H9 (cell line): ENCODE data around the gene PARVB. TPM values are rescaled to one million over a fixed set of nuclear protein-coding genes. Genes with fewer than 3 reads are reported as not detected.

Source experiments
- DNase-seq: peaks from one replicate; pipeline ENCODE4 v3.0.0-alpha.2; 2017
- H2AFZ ChIP-seq: one replicate; pipeline ENCODE4 v1.6.1; 2013; ENCODE audit warnings: mild to moderate bottlenecking, low read length, control low read depth, moderate library complexity
- H2AK5ac ChIP-seq: 2 replicates; pipeline ENCODE4 v1.6.1; 2013; ENCODE audit warnings: low read length, control low read depth, mixed read lengths; ENCODE audit not compliant: insufficient read length
- H2BK120ac ChIP-seq: one replicate; pipeline ENCODE4 v1.6.1; 2013; ENCODE audit warnings: low read depth, mild to moderate bottlenecking, low read length, control low read depth, inconsistent platforms; ENCODE audit not compliant: poor library complexity, severe bottlenecking
- H2BK12ac ChIP-seq: 2 replicates; pipeline ENCODE4 v1.6.1; 2013; ENCODE audit warnings: low read length, control low read depth, mixed read lengths, low read depth; ENCODE audit not compliant: insufficient read length
- H2BK15ac ChIP-seq: 2 replicates; pipeline ENCODE4 v1.6.1; 2013; ENCODE audit warnings: low read depth, low read length, control low read depth
- H2BK20ac ChIP-seq: one replicate; pipeline ENCODE4 v1.6.1; 2013; ENCODE audit warnings: low read depth, mild to moderate bottlenecking, low read length, control low read depth, inconsistent platforms; ENCODE audit not compliant: poor library complexity, severe bottlenecking
- H2BK5ac ChIP-seq: 2 replicates; pipeline ENCODE4 v1.6.1; 2013; ENCODE audit warnings: low read length, control low read depth, mixed read lengths; ENCODE audit not compliant: insufficient read length
- H3K14ac ChIP-seq: 2 replicates; pipeline ENCODE4 v1.6.1; 2013; ENCODE audit warnings: low read length, control low read depth; ENCODE audit not compliant: insufficient read depth
- H3K18ac ChIP-seq: 2 replicates; pipeline ENCODE4 v1.6.1; 2013; ENCODE audit warnings: low read depth, mild to moderate bottlenecking, mixed read lengths, low read length, control low read depth; ENCODE audit not compliant: insufficient read length
- H3K23ac ChIP-seq: 2 replicates; pipeline ENCODE4 v1.6.1; 2013; ENCODE audit warnings: low read length, control low read depth, mixed read lengths, low read depth; ENCODE audit not compliant: insufficient read length
- H3K23me2 ChIP-seq: 2 replicates; pipeline ENCODE4 v1.6.1; 2013; ENCODE audit warnings: low read depth, mild to moderate bottlenecking, mixed read lengths, low read length, control low read depth; ENCODE audit not compliant: insufficient read length, poor library complexity, severe bottlenecking
- H3K27ac ChIP-seq: 2 replicates; pipeline ENCODE4 v1.5.1; 2013; ENCODE audit warnings: low read length, control low read depth, mixed read lengths, low read depth; ENCODE audit not compliant: insufficient read length
- H3K27me3 ChIP-seq: 2 replicates; pipeline ENCODE4 v1.6.1; 2013; ENCODE audit warnings: low read length, control low read depth, inconsistent platforms; ENCODE audit not compliant: insufficient read depth
- H3K4ac ChIP-seq: 2 replicates; pipeline ENCODE4 v1.6.1; 2013; ENCODE audit warnings: low read depth, mild to moderate bottlenecking, control low read depth, inconsistent platforms, low read length, moderate library complexity
- H3K4me1 ChIP-seq: 2 replicates; pipeline ENCODE4 v1.6.1; 2013; ENCODE audit warnings: low read length, control low read depth, inconsistent platforms; ENCODE audit not compliant: insufficient read depth
- H3K4me2 ChIP-seq: 2 replicates; pipeline ENCODE4 v1.6.1; 2013; ENCODE audit warnings: low read length, control low read depth, mixed read lengths; ENCODE audit not compliant: insufficient read length, insufficient read depth
- H3K56ac ChIP-seq: 2 replicates; pipeline ENCODE4 v1.6.1; 2013; ENCODE audit warnings: low read depth, mild to moderate bottlenecking, mixed read lengths, low read length, control low read depth; ENCODE audit not compliant: insufficient read length
- H3K79me1 ChIP-seq: 2 replicates; pipeline ENCODE4 v1.6.1; 2013; ENCODE audit warnings: low read depth, mild to moderate bottlenecking, moderate library complexity, low read length, control low read depth, inconsistent platforms; ENCODE audit not compliant: insufficient read depth, poor library complexity, severe bottlenecking
- H3K79me2 ChIP-seq: 2 replicates; pipeline ENCODE4 v1.6.1; 2013; ENCODE audit warnings: low read length, control low read depth, inconsistent platforms; ENCODE audit not compliant: insufficient read depth
- H3K9ac ChIP-seq: 2 replicates; pipeline ENCODE4 v1.6.1; 2013; ENCODE audit warnings: low read length, control low read depth, mixed read lengths; ENCODE audit not compliant: insufficient read length; ENCODE audit errors: extremely low read depth
- H3K9me3 ChIP-seq: one replicate; pipeline ENCODE4 v1.6.1; 2013; ENCODE audit warnings: low read depth, low read length, inconsistent platforms; ENCODE audit not compliant: control insufficient read depth
- H3T11ph ChIP-seq: one replicate; pipeline ENCODE4 v1.6.1; 2013; ENCODE audit warnings: mild to moderate bottlenecking, low read length, control low read depth, inconsistent platforms
- H4K20me1 ChIP-seq: one replicate; pipeline ENCODE4 v1.6.1; 2013; ENCODE audit not compliant: control insufficient read depth, insufficient read length, insufficient read depth
- H4K5ac ChIP-seq: 2 replicates; pipeline ENCODE4 v1.6.1; 2013; ENCODE audit warnings: low read depth, mild to moderate bottlenecking, mixed read lengths, low read length, control low read depth; ENCODE audit not compliant: insufficient read length
- H4K8ac ChIP-seq: replicated peaks from 2 replicates; pipeline ENCODE4 v1.6.1; 2013; ENCODE audit warnings: low read length, control low read depth, mixed read lengths, low read depth; ENCODE audit not compliant: insufficient read length
- H4K91ac ChIP-seq: 2 replicates; pipeline ENCODE4 v1.6.1; 2013; ENCODE audit warnings: low read depth, mild to moderate bottlenecking, moderate library complexity, mixed read lengths, low read length, control low read depth; ENCODE audit not compliant: insufficient read length
- H3K27ac Mint-ChIP-seq, 3 experiments: 2 replicates in 2 of 3; 3 replicates in 1 of 3; pipeline ENCODE4 v1.8.0; 2020 to 2021; ENCODE audit warnings: mixed read lengths in 3 of 3, mild to moderate bottlenecking in 1 of 3, moderate library complexity in 1 of 3
- H3K27me3 Mint-ChIP-seq: 2 replicates; pipeline ENCODE4 v1.8.0; 2021; ENCODE audit warnings: low read depth, mild to moderate bottlenecking, moderate library complexity, mixed read lengths
- H3K36me3 Mint-ChIP-seq, 3 experiments: 2 replicates in 2 of 3; 3 replicates in 1 of 3; pipeline ENCODE4 v1.8.0; 2020 to 2021; ENCODE audit warnings: low read depth in 3 of 3, mixed read lengths in 3 of 3; ENCODE audit not compliant: insufficient read depth in 1 of 3
- H3K4me1 Mint-ChIP-seq, 2 experiments: 2 replicates each; pipeline ENCODE4 v1.8.0; 2020; ENCODE audit warnings: mixed read lengths in 2 of 2
- H3K4me3 Mint-ChIP-seq, 2 experiments: 2 replicates in 1 of 2; 3 replicates in 1 of 2; pipeline ENCODE4 v1.8.0; 2020 to 2021; ENCODE audit warnings: mild to moderate bottlenecking in 2 of 2, mixed read lengths in 2 of 2, moderate library complexity in 1 of 2
- H3K9me3 Mint-ChIP-seq, 2 experiments: 2 replicates in 1 of 2; 3 replicates in 1 of 2; pipeline ENCODE4 v1.8.0; 2020; ENCODE audit warnings: mild to moderate bottlenecking in 2 of 2, mixed read lengths in 2 of 2, moderate library complexity in 1 of 2
- CTCF ChIP-seq: fragments of 200-600 bp; sonication (generic); conservative IDR thresholded peaks from 3 replicates; pipeline ENCODE4 v1.8.0; 2021; ENCODE audit warnings: antibody characterized with exemption, mild to moderate bottlenecking
- WGBS: extraction: QIAGEN DNeasy Blood & Tissue Kit; methylation state at CpG from one replicate; pipeline ENCODE4 v1.1.7; 2013; ENCODE audit warnings: missing lambda C conversion rate, low lambda C conversion rate, mixed read lengths; ENCODE audit not compliant: insufficient read length; ENCODE audit errors: extremely low coverage; 5-methylcytosine and 5-hydroxymethylcytosine counted together
- total RNA-seq: library from RNA; stranded (reverse); gene quantifications from 2 replicates; pipeline ENCODE4 v1.2.1, GENCODE V29; 2021

PARVB gene
- total RNA-seq, 1 experiment from 2014 or later = 15.6 TPM

- no peak overlapping the region for H2AK5ac ChIP-seq
- H4K20me1 ChIP-seq = no peaks in the 10 kb centered on the region
- H3K79me2 ChIP-seq = no peaks in the 10 kb centered on the region
- H2BK20ac ChIP-seq = no peak overlapping the region
- Mint-ChIP-seq H3K4me3 (no peak overlapping the region), H3K9me3 (no peaks in the 10 kb centered on the region), H3K36me3 (no peaks in the 10 kb centered on the region), H3K27me3 (no peaks in the 10 kb centered on the region), H3K27ac (0 out of 7 replicates have a peak overlapping the region, but pooled peaks of 1 of the 3 experiments have one; percentile 82), H3K4me1 (peaks cover 7 to 8% of the 10 kb centered on the region in 2 experiments; a peak in 3 of 4 replicates)
- H3K23me2 ChIP-seq = no peaks in the 10 kb centered on the region
- no peak for TF ChIP-seq CTCF
- H3K4me2 ChIP-seq = no peak overlapping the region
- H2BK15ac ChIP-seq = no peak overlapping the region
- H3K27me3 ChIP-seq = no peaks in the 10 kb centered on the region
- H4K91ac ChIP-seq = no peak overlapping the region
- no peak overlapping the region for H2BK5ac ChIP-seq
- no peaks in the 10 kb centered on the region for H3K79me1 ChIP-seq
- H3K56ac ChIP-seq = no peak overlapping the region
- H4K5ac ChIP-seq = no peak overlapping the region
- no peak overlapping the region for H3K23ac ChIP-seq
- no peak overlapping the region for H3K27ac ChIP-seq
- no peak overlapping the region for H3K9ac ChIP-seq
- DNase-seq = no peak
- no CpG with 5 or more reads among the region's 7 CpGs for WGBS
- no peak overlapping the region for H3K14ac ChIP-seq
- no peaks in the 10 kb centered on the region for H3K4me1 ChIP-seq
- no peak overlapping the region for H3K18ac ChIP-seq
- no peak overlapping the region for H3T11ph ChIP-seq
- no peaks in the 10 kb centered on the region for H3K9me3 ChIP-seq
- H2AFZ ChIP-seq = no peak overlapping the region
- no peak overlapping the region for H2BK120ac ChIP-seq
- H4K8ac ChIP-seq = no peak overlapping the region
- no peak overlapping the region for H2BK12ac ChIP-seq
- no peak overlapping the region for H3K4ac ChIP-seq
Measured at GRCh38 chr22:44033287-44033686, 9.2 kb downstream of the PARVB start.
